K562 (cell line): ENCODE measurements around the gene ALDOB. TPM values are rescaled to one million over a fixed set of nuclear protein-coding genes. Genes with fewer than 3 reads are reported as not detected.

Experiments
- ATAC-seq: fragments of 200-7000 bp; cut with Tn5 transposase; 3 replicates; pipeline ENCODE4 v1.9.1; 2020; ENCODE audit warnings: moderate library complexity
- BruUV-seq: library from RNA; stranded (reverse); fragments of 400-500 nt; replicated peaks from 2 replicates; lab custom pipeline; 2021; lab: Mats Ljungman, UMichigan
- CTCF ChIA-PET: fragments of 300-600 bp; formaldehyde crosslinking; extraction: SDS; loops from one replicate; lab custom pipeline; 2021; ENCODE audit warnings: low intra/inter-chr PET ratio; lab: Yijun Ruan, JAX
- POLR2A ChIA-PET: fragments of 300-600, 350-650 bp; sonication (Branson Sonifier 250); formaldehyde crosslinking; extraction: SDS; loops from one replicate; lab custom pipeline; 2021; ENCODE audit warnings: antibody characterized with exemption, inconsistent platforms; lab: Yijun Ruan, JAX
- DNase-seq, 4 experiments: peaks; one replicate each; pipeline versions ENCODE4 v3.0.0 to v3.0.0-alpha.2; 2011 to 2018; ENCODE audit warnings: low spot score in 3 of 4, mixed read lengths in 3 of 4; ENCODE audit errors: extremely low read depth in 1 of 4
- FAIRE-seq: peaks from 2 replicates; lab custom pipeline; 2011; peaks lifted over from hg19 to GRCh38; lab: Jason Lieb, UNC
- H2AFZ ChIP-seq: 2 replicates; pipeline ENCODE4 v1.6.0; 2011; ENCODE audit warnings: low read depth, low read length, control low read depth, inconsistent platforms
- H3K27ac ChIP-seq: fragments of 200-600 bp; 3 replicates; pipeline ENCODE4 v1.8.0; 2011; ENCODE audit warnings: low read depth, mild to moderate bottlenecking, control low read depth, inconsistent platforms, low read length, moderate library complexity, mixed read lengths; ENCODE audit errors: extremely low read depth
- H3K27me3 ChIP-seq, 2 experiments: fragments of 300-600 bp in 1 of 2; 2 replicates in 1 of 2; 3 replicates in 1 of 2; pipeline versions ENCODE4 v1.6.0 to v1.8.0; 2011; ENCODE audit warnings: inconsistent platforms in 2 of 2, low read length in 2 of 2, mild to moderate bottlenecking in 1 of 2, mixed read lengths in 1 of 2, moderate library complexity in 1 of 2; ENCODE audit not compliant: control insufficient read depth in 2 of 2, insufficient read depth in 2 of 2
- H3K36me3 ChIP-seq: fragments of 300-600 bp; 3 replicates; pipeline ENCODE4 v1.8.0; 2011; ENCODE audit warnings: mild to moderate bottlenecking, low read length, inconsistent platforms; ENCODE audit not compliant: control insufficient read depth, insufficient read depth
- H3K4me1 ChIP-seq, 2 experiments: fragments of 200-600 bp in 1 of 2; replicated peaks in 1 of 2; 2 replicates in 1 of 2; 3 replicates in 1 of 2; pipeline versions ENCODE4 v1.5.1 to v1.8.0; 2011; ENCODE audit warnings: inconsistent platforms in 2 of 2, low read length in 2 of 2, mild to moderate bottlenecking in 1 of 2, mixed read lengths in 1 of 2, moderate library complexity in 1 of 2; ENCODE audit not compliant: control insufficient read depth in 2 of 2, insufficient read depth in 2 of 2
- H3K4me2 ChIP-seq: 2 replicates; pipeline ENCODE4 v1.6.1; 2011; ENCODE audit warnings: low read length, control low read depth, inconsistent platforms, mixed read lengths; ENCODE audit not compliant: insufficient read depth
- H3K4me3 ChIP-seq: fragments of 200-600 bp; sonication (generic), shearing (Covaris generic); 2 replicates; pipeline ENCODE4 v1.5.1; 2016; ENCODE audit warnings: control low read depth, inconsistent platforms
- H3K79me2 ChIP-seq: fragments of 200-600 bp; 3 replicates; pipeline ENCODE4 v1.8.0; 2011; ENCODE audit warnings: low read length, inconsistent platforms; ENCODE audit not compliant: control insufficient read depth, insufficient read depth
- H3K9ac ChIP-seq, 2 experiments: 2 replicates each; pipeline versions ENCODE4 v1.6.0 to v1.6.1; 2011; ENCODE audit warnings: low read depth in 2 of 2, low read length in 2 of 2, control low read depth in 1 of 2, inconsistent platforms in 1 of 2, mild to moderate bottlenecking in 1 of 2, mixed read lengths in 1 of 2; ENCODE audit not compliant: insufficient read depth in 1 of 2
- H3K9me1 ChIP-seq: one replicate; pipeline ENCODE4 v1.6.0; 2011; ENCODE audit warnings: inconsistent platforms, mild to moderate bottlenecking, low read length, moderate library complexity; ENCODE audit not compliant: control insufficient read depth, insufficient read depth
- H3K9me3 ChIP-seq: replicated peaks from 2 replicates; pipeline ENCODE4 v1.5.1; 2011; ENCODE audit warnings: low read depth, low read length, inconsistent platforms; ENCODE audit not compliant: control insufficient read depth, insufficient read depth
- H4K20me1 ChIP-seq: replicated peaks from 2 replicates; pipeline ENCODE4 v1.6.1; 2011; ENCODE audit warnings: low read length, inconsistent platforms, mixed read lengths; ENCODE audit not compliant: control insufficient read depth, insufficient read depth
- CEBPB ChIP-seq: fragments of 450-650 bp; IDR thresholded peaks from 2 replicates; pipeline ENCODE4 v1.6.1; 2016; ENCODE audit warnings: missing genetic modification characterization, missing compliant biosample characterization
- ELF1 ChIP-seq: fragments of 200-800 bp; sonication (Bioruptor generic); IDR thresholded peaks from 2 replicates; pipeline ENCODE4 v1.6.1; 2016; ENCODE audit warnings: missing genetic modification characterization, missing compliant biosample characterization
- ETV1 ChIP-seq: fragments of 450-650 bp; conservative IDR thresholded peaks from 2 replicates; pipeline ENCODE4 v1.6.1; 2016; ENCODE audit warnings: missing genetic modification characterization, control low read depth, low read depth, missing compliant biosample characterization
- FOSL1 ChIP-seq: fragments of 200-800 bp; sonication (Bioruptor generic); conservative IDR thresholded peaks from 2 replicates; pipeline ENCODE4 v1.6.1; 2016; ENCODE audit warnings: missing genetic modification characterization, missing compliant biosample characterization
- GABPA ChIP-seq: fragments of 200-800 bp; sonication (Bioruptor generic); conservative IDR thresholded peaks from 2 replicates; pipeline ENCODE4 v1.6.1; 2016; ENCODE audit warnings: low read depth, missing genetic modification characterization, missing compliant biosample characterization
- KDM4B ChIP-seq, 2 experiments: fragments of 450-650 bp in 1 of 2; sonication (generic) in 1 of 2; IDR thresholded peaks; 2 replicates each; pipeline ENCODE4 v1.6.1; 2016 to 2017; ENCODE audit warnings: borderline replicate concordance in 2 of 2, antibody characterized with exemption in 1 of 2, low read depth in 1 of 2, mild to moderate bottlenecking in 1 of 2
- KHSRP ChIP-seq: fragments of 450-650 bp; IDR thresholded peaks from 2 replicates; pipeline ENCODE4 v1.6.1; 2017
- MTF1 ChIP-seq: fragments of 250-450 bp; sonication (Bioruptor Pico); IDR thresholded peaks from 2 replicates; pipeline ENCODE4 v1.9.0; 2021; ENCODE audit warnings: moderate library complexity, mild to moderate bottlenecking, inconsistent platforms, borderline replicate concordance
- SAFB ChIP-seq: fragments of 200-400 bp; formaldehyde crosslinking; IDR thresholded peaks from 2 replicates; pipeline ENCODE4 v1.6.1; 2017; ENCODE audit warnings: low read depth, low read length, borderline replicate concordance
- SMARCA5 ChIP-seq: fragments of 450-650 bp; IDR thresholded peaks from 2 replicates; pipeline ENCODE4 v1.6.1; 2016
- SMARCE1 ChIP-seq: fragments of 450-650 bp; IDR thresholded peaks from 2 replicates; pipeline ENCODE4 v1.7.1; 2016; ENCODE audit warnings: mild to moderate bottlenecking
- TAF7 ChIP-seq: fragments of 450-650 bp; IDR thresholded peaks from 2 replicates; pipeline ENCODE4 v1.6.1; 2016; ENCODE audit warnings: missing genetic modification characterization, missing compliant biosample characterization
- ZNF583 ChIP-seq: fragments of 250-450 bp; sonication (Bioruptor Pico); IDR thresholded peaks from 2 replicates; pipeline ENCODE4 v1.4.0; 2020
- ZNF780A ChIP-seq: fragments of 250-450 bp; sonication (Bioruptor Pico); IDR thresholded peaks from 2 replicates; pipeline ENCODE4 v1.5.0; 2021; ENCODE audit warnings: mild to moderate bottlenecking
- WGBS: fragments of 100-300 bp; shearing (Covaris generic); methylation state at CpG from one replicate; pipeline ENCODE4 v1.1.6; 2016; ENCODE audit warnings: low coverage, mixed read lengths; ENCODE audit not compliant: insufficient coverage; ENCODE audit errors: missing lambda C conversion rate; 5-methylcytosine and 5-hydroxymethylcytosine counted together
- in situ Hi-C: fragments of 300-500 bp; cut with MboI; formaldehyde crosslinking; loops from 4 replicates; pipeline ENCODE4 v1.15.0; 2018; ENCODE audit warnings: inconsistent platforms, mixed read lengths
- intact Hi-C: fragments of 100-400 bp; cut with micrococcal nuclease; formaldehyde crosslinking; loops from 2 replicates; pipeline ENCODE4 v1.14.2; 2022
- polyA plus RNA-seq, 8 experiments: library from polyadenylated mRNA; depleted of rRNA in 4 of 8; stranded (reverse) in 5 of 8; unstranded in 3 of 8; fragments of >200 nt; fragmentation: Nextera tagmentation in 2 of 8; fragmentation: Illumina TruSeq in 1 of 8; extraction: Ambion mirVana in 2 of 8; extraction: Trizol in 1 of 8; gene quantifications; 2 replicates each; pipeline versions ENCODE4 v1.2.1 to v1.2.3, GENCODE V29; 2011 to 2014; ENCODE audit warnings: inconsistent platforms in 1 of 8, missing spikeins in 1 of 8
- total RNA-seq, 7 experiments: library from RNA; depleted of rRNA in 6 of 7; stranded (reverse); fragments of >200 nt in 6 of 7; fragmentation: Illumina TruSeq in 2 of 7; extraction: Trizol in 2 of 7; gene quantifications; 2 replicates each; pipeline versions ENCODE4 v1.2.1 to v1.2.3, GENCODE V29; 2011 to 2021; ENCODE audit warnings: low replicate concordance in 1 of 7
- TF ChIP-seq, protein P1 (sequence below), 3 experiments: fragments of 200-800 bp in 1 of 3; sonication (Bioruptor generic) in 1 of 3; sonication (generic) in 1 of 3; formaldehyde crosslinking in 1 of 3; IDR thresholded peaks; 2 replicates each; pipeline versions ENCODE4 v1.6.1 to v1.8.0; 2016 to 2022; ENCODE audit warnings: mild to moderate bottlenecking in 2 of 3, missing compliant biosample characterization in 2 of 3, missing genetic modification characterization in 2 of 3, missing genetic modification reagents in 1 of 3
- TF ChIP-seq, protein P2 (sequence below): fragments of 450-650 bp; formaldehyde crosslinking; IDR thresholded peaks from 2 replicates; pipeline ENCODE4 v1.4.0; 2022; ENCODE audit warnings: mild to moderate bottlenecking, moderate library complexity
- TF ChIP-seq, protein P3 (sequence below): fragments of 250-450 bp; sonication (Bioruptor Pico); IDR thresholded peaks from 2 replicates; pipeline ENCODE4 v1.4.0; 2020; ENCODE audit warnings: mild to moderate bottlenecking
- TF ChIP-seq, protein P4 (sequence below), 2 experiments: fragments of 450-650 bp; conservative IDR thresholded peaks; 2 replicates each; pipeline ENCODE4 v1.6.1; 2017; ENCODE audit warnings: mild to moderate bottlenecking in 2 of 2, moderate library complexity in 2 of 2

The ALDOB gene
- total and polyA plus RNA-seq, 9 of the 15 experiments (the other 6 are each of a cell fraction or from before 2014, with no cell fraction given), result 0.80 TPM; not detected in 8

DNA sequence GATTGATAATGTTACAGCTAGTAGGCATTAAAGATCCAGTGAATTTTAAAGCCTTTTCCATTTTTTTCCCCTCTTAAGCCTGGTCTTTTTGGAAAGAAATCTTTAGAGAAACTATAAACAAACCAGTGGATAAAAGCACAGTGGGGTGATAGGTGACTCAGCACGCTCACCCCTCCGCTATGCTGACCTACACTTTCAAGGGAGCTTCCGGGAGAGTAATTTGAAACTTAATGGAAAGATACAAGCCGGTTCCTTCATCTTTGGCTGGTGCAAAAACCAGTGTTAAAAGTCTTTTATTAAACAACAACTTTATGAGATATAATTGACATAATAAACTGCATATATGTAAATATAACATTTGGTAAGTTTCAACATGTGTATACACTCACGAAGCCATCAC, 27.0 kb upstream of the ALDOB start:
- no peaks in the 10 kb centered on the region for H3K79me2 ChIP-seq
- H3K36me3 ChIP-seq, result no peaks in the 10 kb centered on the region
- DNase-seq (peak; percentile 45 to 78 (median 64)), ATAC-seq (peak; percentile 83), FAIRE-seq (peak; percentile 93)
- H3K9me3 ChIP-seq, result no peaks in the 10 kb centered on the region
- 6% methylated on average over 5 of the region's 5 CpGs for WGBS
- H3K27ac ChIP-seq, result peak overlapping the region; percentile 71; the same call in 2 of the 3 replicates
- no peaks in the 10 kb centered on the region for H3K9me1 ChIP-seq
- intact Hi-C loops, result no loop called here
- no peaks in the 10 kb centered on the region for H4K20me1 ChIP-seq
- POLR2A ChIA-PET, result interaction anchor here (0.7 to 0.8 kb wide), 3 partner anchors 43 to 100 kb away, joined by 3 read pairs; no protein-coding TSS in a partner anchor
- peak overlapping the region in 1 of 2 experiments; percentile 11; a peak in 1 of 4 replicates for H3K9ac ChIP-seq
- H3K4me1 ChIP-seq, result peaks cover 0 to 15% of the 10 kb centered on the region in 2 experiments; a peak in 3 of 5 replicates
- no peaks in the 10 kb centered on the region for H3K27me3 ChIP-seq
- no peak overlapping the region for H3K4me3 ChIP-seq
- in situ Hi-C loops, result no loop called here
- peak overlapping the region; percentile 54 for H2AFZ ChIP-seq
- peak overlapping the region; percentile 35 for H3K4me2 ChIP-seq
- no TSS peak for BruUV-seq
- CTCF ChIA-PET, result no interaction called here
- TF ChIP-seq MTF1, result no peak
- TF ChIP-seq, protein P1, sequence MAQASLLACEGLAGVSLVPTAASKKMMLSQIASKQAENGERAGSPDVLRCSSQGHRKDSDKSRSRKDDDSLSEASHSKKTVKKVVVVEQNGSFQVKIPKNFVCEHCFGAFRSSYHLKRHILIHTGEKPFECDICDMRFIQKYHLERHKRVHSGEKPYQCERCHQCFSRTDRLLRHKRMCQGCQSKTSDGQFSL (CRISPR knock-in tag; IDR thresholded peaks at IDR 0.05), result no peak
- TF ChIP-seq, protein P1 (tag; IDR thresholded peaks at IDR 0.05), result no peak
- TF ChIP-seq ELF1 (tag), result peak; percentile 43; the same call in 1 of the 2 replicates
- no peak for TF ChIP-seq ZNF583 (CRISPR knock-in tag)
- TF ChIP-seq FOSL1 (tag), result peak; percentile 38; the same call in 1 of the 2 replicates
- no peak for TF ChIP-seq ZNF780A (CRISPR knock-in tag)
- TF ChIP-seq CEBPB, result no peak
- TF ChIP-seq KHSRP, result no peak
- peak; percentile 63; the same call in 1 of the 2 replicates for TF ChIP-seq SMARCE1
- TF ChIP-seq SMARCA5, result no peak
- TF ChIP-seq, protein P2, sequence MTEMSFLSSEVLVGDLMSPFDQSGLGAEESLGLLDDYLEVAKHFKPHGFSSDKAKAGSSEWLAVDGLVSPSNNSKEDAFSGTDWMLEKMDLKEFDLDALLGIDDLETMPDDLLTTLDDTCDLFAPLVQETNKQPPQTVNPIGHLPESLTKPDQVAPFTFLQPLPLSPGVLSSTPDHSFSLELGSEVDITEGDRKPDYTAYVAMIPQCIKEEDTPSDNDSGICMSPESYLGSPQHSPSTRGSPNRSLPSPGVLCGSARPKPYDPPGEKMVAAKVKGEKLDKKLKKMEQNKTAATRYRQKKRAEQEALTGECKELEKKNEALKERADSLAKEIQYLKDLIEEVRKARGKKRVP, result no peak
- TF ChIP-seq, protein P3, sequence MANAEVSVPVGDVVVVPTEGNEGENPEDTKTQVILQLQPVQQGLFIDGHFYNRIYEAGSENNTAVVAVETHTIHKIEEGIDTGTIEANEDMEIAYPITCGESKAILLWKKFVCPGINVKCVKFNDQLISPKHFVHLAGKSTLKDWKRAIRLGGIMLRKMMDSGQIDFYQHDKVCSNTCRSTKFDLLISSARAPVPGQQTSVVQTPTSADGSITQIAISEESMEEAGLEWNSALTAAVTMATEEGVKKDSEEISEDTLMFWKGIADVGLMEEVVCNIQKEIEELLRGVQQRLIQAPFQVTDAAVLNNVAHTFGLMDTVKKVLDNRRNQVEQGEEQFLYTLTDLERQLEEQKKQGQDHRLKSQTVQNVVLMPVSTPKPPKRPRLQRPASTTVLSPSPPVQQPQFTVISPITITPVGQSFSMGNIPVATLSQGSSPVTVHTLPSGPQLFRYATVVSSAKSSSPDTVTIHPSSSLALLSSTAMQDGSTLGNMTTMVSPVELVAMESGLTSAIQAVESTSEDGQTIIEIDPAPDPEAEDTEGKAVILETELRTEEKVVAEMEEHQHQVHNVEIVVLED (CRISPR knock-in tag), result no peak
- TF ChIP-seq KDM4B (IDR thresholded peaks at IDR 0.05; ENCODE audit: borderline replicate concordance in 2 of 2, low read depth in 1 of 2), result no peak
- TF ChIP-seq SAFB, result no peak
- TF ChIP-seq, protein P4, sequence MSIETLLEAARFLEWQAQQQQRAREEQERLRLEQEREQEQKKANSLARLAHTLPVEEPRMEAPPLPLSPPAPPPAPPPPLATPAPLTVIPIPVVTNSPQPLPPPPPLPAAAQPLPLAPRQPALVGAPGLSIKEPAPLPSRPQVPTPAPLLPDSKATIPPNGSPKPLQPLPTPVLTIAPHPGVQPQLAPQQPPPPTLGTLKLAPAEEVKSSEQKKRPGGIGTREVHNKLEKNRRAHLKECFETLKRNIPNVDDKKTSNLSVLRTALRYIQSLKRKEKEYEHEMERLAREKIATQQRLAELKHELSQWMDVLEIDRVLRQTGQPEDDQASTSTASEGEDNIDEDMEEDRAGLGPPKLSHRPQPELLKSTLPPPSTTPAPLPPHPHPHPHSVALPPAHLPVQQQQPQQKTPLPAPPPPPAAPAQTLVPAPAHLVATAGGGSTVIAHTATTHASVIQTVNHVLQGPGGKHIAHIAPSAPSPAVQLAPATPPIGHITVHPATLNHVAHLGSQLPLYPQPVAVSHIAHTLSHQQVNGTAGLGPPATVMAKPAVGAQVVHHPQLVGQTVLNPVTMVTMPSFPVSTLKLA (conservative IDR thresholded peaks at IDR 0.05), result 0 out of 4 replicates have a peak, but pooled peaks of 1 of the 2 experiments have one; percentile 14
- 0 out of 2 replicates have a peak, but pooled peaks have one; percentile 11 for TF ChIP-seq ETV1 (tag)
- peak; percentile 57 for TF ChIP-seq GABPA
- TF ChIP-seq TAF7, result no peak
